K562 (cell line): Measurements from ENCODE around the gene ST6GALNAC1. TPM values are rescaled to one million over a fixed set of nuclear protein-coding genes. Genes with fewer than 3 reads are reported as not detected.
A peak's percentile ranks its signal among the peaks of the same experiment; 100 is the strongest.

Experiments used
- ATF7 ChIP-seq: fragments of 450-650 bp; IDR thresholded peaks from 2 replicates; pipeline ENCODE4 v1.7.1; 2014; ENCODE audit warnings: mild to moderate bottlenecking, moderate library complexity
- CCAR2 ChIP-seq: fragments of 200-400 bp; formaldehyde crosslinking; IDR thresholded peaks from 2 replicates; pipeline ENCODE4 v1.6.1; 2017; ENCODE audit warnings: mild to moderate bottlenecking, low read depth, low read length
- CTBP1 ChIP-seq: fragments of 450-650 bp; IDR thresholded peaks from 2 replicates; pipeline ENCODE4 v1.6.1; 2016; ENCODE audit warnings: borderline replicate concordance
- EP300 ChIP-seq: IDR thresholded peaks from 2 replicates; pipeline ENCODE4 v1.6.1; 2012; ENCODE audit warnings: low read length, improper control_type of control experiment
- ETV1 ChIP-seq: fragments of 450-650 bp; conservative IDR thresholded peaks from 2 replicates; pipeline ENCODE4 v1.6.1; 2016; ENCODE audit warnings: missing genetic modification characterization, control low read depth, low read depth, missing compliant biosample characterization
- FOSL1 ChIP-seq: fragments of 200-800 bp; sonication (Bioruptor generic); conservative IDR thresholded peaks from 2 replicates; pipeline ENCODE4 v1.6.1; 2016; ENCODE audit warnings: missing genetic modification characterization, missing compliant biosample characterization
- GABPA ChIP-seq: fragments of 200-800 bp; sonication (Bioruptor generic); conservative IDR thresholded peaks from 2 replicates; pipeline ENCODE4 v1.6.1; 2016; ENCODE audit warnings: low read depth, missing genetic modification characterization, missing compliant biosample characterization
- HNRNPK ChIP-seq: fragments of 200-400 bp; formaldehyde crosslinking; IDR thresholded peaks from one replicate; pipeline ENCODE4 v1.6.1; 2018; ENCODE audit warnings: mild to moderate bottlenecking, low read depth, low read length; ENCODE audit not compliant: poor library complexity, severe bottlenecking
- JUND ChIP-seq, 2 experiments: IDR thresholded peaks; 2 replicates in 1 of 2; 3 replicates in 1 of 2; pipeline ENCODE4 v1.6.1; 2011; ENCODE audit warnings: borderline replicate concordance in 2 of 2, low read depth in 2 of 2, low read length in 2 of 2, improper control_type of control experiment in 1 of 2, missing biosample characterization in 1 of 2, missing genetic modification characterization in 1 of 2, missing genetic modification reagents in 1 of 2
- LARP7 ChIP-seq: fragments of 450-650 bp; IDR thresholded peaks from 2 replicates; pipeline ENCODE4 v1.6.1; 2016
- MIER1 ChIP-seq: fragments of 450-650 bp; IDR thresholded peaks from 2 replicates; pipeline ENCODE4 v1.6.1; 2016; ENCODE audit warnings: antibody characterized with exemption, mild to moderate bottlenecking, low read depth
- NUFIP1 ChIP-seq: fragments of 450-650 bp; IDR thresholded peaks from 2 replicates; pipeline ENCODE4 v1.6.1; 2018; ENCODE audit not compliant: partially characterized antibody
- RBM39 ChIP-seq: fragments of 200-400 bp; formaldehyde crosslinking; optimal IDR thresholded peaks from 2 replicates; pipeline ENCODE3; 2018; ENCODE audit warnings: low read depth, low read length
- SREBF1 ChIP-seq: fragments of 150-350 bp; IDR thresholded peaks from 2 replicates; pipeline ENCODE4 v1.6.1; 2014; ENCODE audit warnings: antibody characterized with exemption, low read depth, low read length, borderline replicate concordance
- TAF15 ChIP-seq: fragments of 200-400 bp; formaldehyde crosslinking; IDR thresholded peaks from 2 replicates; pipeline ENCODE4 v1.6.1; 2017; ENCODE audit warnings: mild to moderate bottlenecking, low read depth, low read length, moderate library complexity
- TBL1XR1 ChIP-seq, 2 experiments: IDR thresholded peaks; 2 replicates each; pipeline ENCODE4 v1.6.1; 2012; ENCODE audit warnings: improper control_type of control experiment in 2 of 2, low read length in 2 of 2, mild to moderate bottlenecking in 1 of 2
- ZNF699 ChIP-seq: fragments of 250-450 bp; sonication (Bioruptor Pico); IDR thresholded peaks from 2 replicates; pipeline ENCODE4 v1.8.0; 2021; ENCODE audit warnings: mild to moderate bottlenecking, moderate library complexity; ENCODE audit not compliant: insufficient replicate concordance
- polyA plus RNA-seq, 8 experiments: library from polyadenylated mRNA; depleted of rRNA in 4 of 8; stranded (reverse) in 5 of 8; unstranded in 3 of 8; fragments of >200 nt; fragmentation: Nextera tagmentation in 2 of 8; fragmentation: Illumina TruSeq in 1 of 8; extraction: Ambion mirVana in 2 of 8; extraction: Trizol in 1 of 8; gene quantifications; 2 replicates each; pipeline versions ENCODE4 v1.2.1 to v1.2.3, GENCODE V29; 2011 to 2014; ENCODE audit warnings: inconsistent platforms in 1 of 8, missing spikeins in 1 of 8
- total RNA-seq, 7 experiments: library from RNA; depleted of rRNA in 6 of 7; stranded (reverse); fragments of >200 nt in 6 of 7; fragmentation: Illumina TruSeq in 2 of 7; extraction: Trizol in 2 of 7; gene quantifications; 2 replicates each; pipeline versions ENCODE4 v1.2.1 to v1.2.3, GENCODE V29; 2011 to 2021; ENCODE audit warnings: low replicate concordance in 1 of 7
- TF ChIP-seq, protein P1 (sequence below): fragments of 150-350 bp; conservative IDR thresholded peaks from 2 replicates; pipeline ENCODE4 v1.6.1; 2014; ENCODE audit warnings: low read length
- TF ChIP-seq, protein P2 (sequence below): fragments of 450-650 bp; IDR thresholded peaks from one replicate; pipeline ENCODE4 v1.6.1; 2018; ENCODE audit warnings: mild to moderate bottlenecking, moderate library complexity; ENCODE audit not compliant: partially characterized antibody
- TF ChIP-seq, protein P3 (sequence below): sonication (generic); formaldehyde crosslinking; IDR thresholded peaks from 2 replicates; pipeline ENCODE4 v1.8.1; 2023; ENCODE audit warnings: missing genetic modification reagents, mild to moderate bottlenecking, borderline replicate concordance

ST6GALNAC1 gene
- total and polyA plus RNA-seq, 9 of the 15 experiments (the other 6 are each of a cell fraction or from before 2014, with no cell fraction given): 20.6 to 68.4 (median 50.5) TPM

DNA sequence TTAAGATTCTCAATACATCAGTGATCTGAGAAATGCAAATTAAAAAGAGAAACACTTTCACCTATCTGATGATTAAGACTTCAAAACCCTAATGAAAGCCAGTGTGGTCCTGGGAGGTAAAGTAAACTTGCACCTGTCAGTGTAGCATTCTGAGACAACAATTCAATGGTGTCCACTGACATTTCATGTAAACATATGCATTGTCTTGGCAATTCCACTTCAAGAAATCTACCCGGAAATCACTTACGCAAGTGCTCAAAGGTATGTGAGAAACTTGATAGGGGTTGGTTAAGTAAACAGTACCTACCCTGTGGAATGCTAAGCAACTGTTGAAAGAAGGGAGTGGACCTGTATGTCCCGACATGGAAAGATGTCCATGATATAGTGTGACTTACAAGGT, 2.1 kb downstream of the ST6GALNAC1 start (continued):
- TF ChIP-seq NUFIP1 (no peak), TAF15 (no peak), ETV1 (tag) (0 out of 2 replicates have a peak, but pooled peaks have one; percentile 54), ATF7 (no peak), FOSL1 (tag) (no peak), HNRNPK (no peak), JUND (IDR thresholded peaks at IDR 0.05; ENCODE audit: borderline replicate concordance, low read depth, low read length) (no peak; the same call in 1 of the 2 replicates), JUND (tag; IDR thresholded peaks at IDR 0.05; ENCODE audit: borderline replicate concordance, low read depth, low read length) (peak; percentile 17; the same call in 1 of the 3 replicates), GABPA (tag) (no peak; the same call in 1 of the 2 replicates), TBL1XR1 (IDR thresholded peaks at IDR 0.05; ENCODE audit: low read length in 2 of 2) (no peak), LARP7 (no peak), SREBF1 (no peak), MIER1 (no peak), ZNF699 (CRISPR knock-in tag) (no peak), RBM39 (no peak), CTBP1 (peak; percentile 53; the same call in 1 of the 2 replicates), EP300 (peak; percentile 61; the same call in 1 of the 2 replicates), CCAR2 (no peak)
- TF ChIP-seq, protein P1, sequence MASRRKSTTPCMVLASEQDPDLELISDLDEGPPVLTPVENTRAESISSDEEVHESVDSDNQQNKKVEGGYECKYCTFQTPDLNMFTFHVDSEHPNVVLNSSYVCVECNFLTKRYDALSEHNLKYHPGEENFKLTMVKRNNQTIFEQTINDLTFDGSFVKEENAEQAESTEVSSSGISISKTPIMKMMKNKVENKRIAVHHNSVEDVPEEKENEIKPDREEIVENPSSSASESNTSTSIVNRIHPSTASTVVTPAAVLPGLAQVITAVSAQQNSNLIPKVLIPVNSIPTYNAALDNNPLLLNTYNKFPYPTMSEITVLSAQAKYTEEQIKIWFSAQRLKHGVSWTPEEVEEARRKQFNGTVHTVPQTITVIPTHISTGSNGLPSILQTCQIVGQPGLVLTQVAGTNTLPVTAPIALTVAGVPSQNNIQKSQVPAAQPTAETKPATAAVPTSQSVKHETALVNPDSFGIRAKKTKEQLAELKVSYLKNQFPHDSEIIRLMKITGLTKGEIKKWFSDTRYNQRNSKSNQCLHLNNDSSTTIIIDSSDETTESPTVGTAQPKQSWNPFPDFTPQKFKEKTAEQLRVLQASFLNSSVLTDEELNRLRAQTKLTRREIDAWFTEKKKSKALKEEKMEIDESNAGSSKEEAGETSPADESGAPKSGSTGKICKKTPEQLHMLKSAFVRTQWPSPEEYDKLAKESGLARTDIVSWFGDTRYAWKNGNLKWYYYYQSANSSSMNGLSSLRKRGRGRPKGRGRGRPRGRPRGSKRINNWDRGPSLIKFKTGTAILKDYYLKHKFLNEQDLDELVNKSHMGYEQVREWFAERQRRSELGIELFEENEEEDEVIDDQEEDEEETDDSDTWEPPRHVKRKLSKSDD: no peak
- TF ChIP-seq, protein P2, sequence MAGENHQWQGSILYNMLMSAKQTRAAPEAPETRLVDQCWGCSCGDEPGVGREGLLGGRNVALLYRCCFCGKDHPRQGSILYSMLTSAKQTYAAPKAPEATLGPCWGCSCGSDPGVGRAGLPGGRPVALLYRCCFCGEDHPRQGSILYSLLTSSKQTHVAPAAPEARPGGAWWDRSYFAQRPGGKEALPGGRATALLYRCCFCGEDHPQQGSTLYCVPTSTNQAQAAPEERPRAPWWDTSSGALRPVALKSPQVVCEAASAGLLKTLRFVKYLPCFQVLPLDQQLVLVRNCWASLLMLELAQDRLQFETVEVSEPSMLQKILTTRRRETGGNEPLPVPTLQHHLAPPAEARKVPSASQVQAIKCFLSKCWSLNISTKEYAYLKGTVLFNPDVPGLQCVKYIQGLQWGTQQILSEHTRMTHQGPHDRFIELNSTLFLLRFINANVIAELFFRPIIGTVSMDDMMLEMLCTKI: no peak
- TF ChIP-seq, protein P3, sequence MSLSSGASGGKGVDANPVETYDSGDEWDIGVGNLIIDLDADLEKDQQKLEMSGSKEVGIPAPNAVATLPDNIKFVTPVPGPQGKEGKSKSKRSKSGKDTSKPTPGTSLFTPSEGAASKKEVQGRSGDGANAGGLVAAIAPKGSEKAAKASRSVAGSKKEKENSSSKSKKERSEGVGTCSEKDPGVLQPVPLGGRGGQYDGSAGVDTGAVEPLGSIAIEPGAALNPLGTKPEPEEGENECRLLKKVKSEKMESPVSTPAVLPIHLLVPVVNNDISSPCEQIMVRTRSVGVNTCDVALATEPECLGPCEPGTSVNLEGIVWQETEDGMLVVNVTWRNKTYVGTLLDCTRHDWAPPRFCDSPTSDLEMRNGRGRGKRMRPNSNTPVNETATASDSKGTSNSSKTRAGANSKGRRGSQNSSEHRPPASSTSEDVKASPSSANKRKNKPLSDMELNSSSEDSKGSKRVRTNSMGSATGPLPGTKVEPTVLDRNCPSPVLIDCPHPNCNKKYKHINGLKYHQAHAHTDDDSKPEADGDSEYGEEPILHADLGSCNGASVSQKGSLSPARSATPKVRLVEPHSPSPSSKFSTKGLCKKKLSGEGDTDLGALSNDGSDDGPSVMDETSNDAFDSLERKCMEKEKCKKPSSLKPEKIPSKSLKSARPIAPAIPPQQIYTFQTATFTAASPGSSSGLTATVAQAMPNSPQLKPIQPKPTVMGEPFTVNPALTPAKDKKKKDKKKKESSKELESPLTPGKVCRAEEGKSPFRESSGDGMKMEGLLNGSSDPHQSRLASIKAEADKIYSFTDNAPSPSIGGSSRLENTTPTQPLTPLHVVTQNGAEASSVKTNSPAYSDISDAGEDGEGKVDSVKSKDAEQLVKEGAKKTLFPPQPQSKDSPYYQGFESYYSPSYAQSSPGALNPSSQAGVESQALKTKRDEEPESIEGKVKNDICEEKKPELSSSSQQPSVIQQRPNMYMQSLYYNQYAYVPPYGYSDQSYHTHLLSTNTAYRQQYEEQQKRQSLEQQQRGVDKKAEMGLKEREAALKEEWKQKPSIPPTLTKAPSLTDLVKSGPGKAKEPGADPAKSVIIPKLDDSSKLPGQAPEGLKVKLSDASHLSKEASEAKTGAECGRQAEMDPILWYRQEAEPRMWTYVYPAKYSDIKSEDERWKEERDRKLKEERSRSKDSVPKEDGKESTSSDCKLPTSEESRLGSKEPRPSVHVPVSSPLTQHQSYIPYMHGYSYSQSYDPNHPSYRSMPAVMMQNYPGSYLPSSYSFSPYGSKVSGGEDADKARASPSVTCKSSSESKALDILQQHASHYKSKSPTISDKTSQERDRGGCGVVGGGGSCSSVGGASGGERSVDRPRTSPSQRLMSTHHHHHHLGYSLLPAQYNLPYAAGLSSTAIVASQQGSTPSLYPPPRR (CRISPR knock-in tag): no peak
